Tibial nerve (tissue), 4 donors: ENCODE results near the gene PTRH1.

Experiments
- EP300 ChIP-seq, 2 donors: sonication (generic); formaldehyde crosslinking; IDR thresholded peaks; one replicate each; pipeline ENCODE4 v1.6.1; 2017; ENCODE audit warnings: antibody characterized with exemption in 2 of 2, mild to moderate bottlenecking in 1 of 2
- POLR2A ChIP-seq, 2 donors: fragments of 450-650 bp; IDR thresholded peaks; one replicate each; pipeline ENCODE4 v1.6.1; 2017; ENCODE audit warnings: antibody characterized with exemption in 2 of 2, mild to moderate bottlenecking in 2 of 2, moderate library complexity in 2 of 2
- TF ChIP-seq, protein P1 (sequence below), 5 experiments: fragments of 200-600 bp in 3 of 5; fragments of 450-650 bp in 2 of 5; sonication (generic) in 3 of 5; IDR thresholded peaks; one replicate each; pipeline ENCODE4 v1.5.1; 2016 to 2019; ENCODE audit warnings: antibody characterized with exemption in 5 of 5, mild to moderate bottlenecking in 3 of 5, moderate library complexity in 2 of 5

DNA sequence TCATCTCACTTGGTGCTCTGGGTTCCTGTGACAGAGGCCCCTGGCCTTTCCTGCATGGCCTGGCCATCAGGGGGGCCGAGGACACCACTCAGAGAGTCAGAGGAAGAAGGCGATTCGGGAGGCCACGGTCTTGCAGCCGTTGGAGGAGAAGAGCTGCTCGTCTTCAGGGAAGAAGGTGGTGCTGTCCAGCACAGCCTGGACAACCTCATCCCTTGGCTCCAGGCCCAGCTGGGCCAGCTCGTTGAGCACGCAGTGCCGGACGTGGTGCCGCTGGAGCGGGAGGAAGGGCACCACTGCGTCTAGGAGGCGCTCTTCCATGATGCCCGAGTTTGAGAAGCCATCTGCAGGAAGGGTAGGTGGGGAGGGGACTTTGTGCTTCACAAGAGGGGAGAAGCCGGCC lies 16.5 kb upstream of the PTRH1 start:
- TF ChIP-seq, protein P1, sequence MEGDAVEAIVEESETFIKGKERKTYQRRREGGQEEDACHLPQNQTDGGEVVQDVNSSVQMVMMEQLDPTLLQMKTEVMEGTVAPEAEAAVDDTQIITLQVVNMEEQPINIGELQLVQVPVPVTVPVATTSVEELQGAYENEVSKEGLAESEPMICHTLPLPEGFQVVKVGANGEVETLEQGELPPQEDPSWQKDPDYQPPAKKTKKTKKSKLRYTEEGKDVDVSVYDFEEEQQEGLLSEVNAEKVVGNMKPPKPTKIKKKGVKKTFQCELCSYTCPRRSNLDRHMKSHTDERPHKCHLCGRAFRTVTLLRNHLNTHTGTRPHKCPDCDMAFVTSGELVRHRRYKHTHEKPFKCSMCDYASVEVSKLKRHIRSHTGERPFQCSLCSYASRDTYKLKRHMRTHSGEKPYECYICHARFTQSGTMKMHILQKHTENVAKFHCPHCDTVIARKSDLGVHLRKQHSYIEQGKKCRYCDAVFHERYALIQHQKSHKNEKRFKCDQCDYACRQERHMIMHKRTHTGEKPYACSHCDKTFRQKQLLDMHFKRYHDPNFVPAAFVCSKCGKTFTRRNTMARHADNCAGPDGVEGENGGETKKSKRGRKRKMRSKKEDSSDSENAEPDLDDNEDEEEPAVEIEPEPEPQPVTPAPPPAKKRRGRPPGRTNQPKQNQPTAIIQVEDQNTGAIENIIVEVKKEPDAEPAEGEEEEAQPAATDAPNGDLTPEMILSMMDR (IDR thresholded peaks at IDR 0.05): no peak
- TF ChIP-seq POLR2A (IDR thresholded peaks at IDR 0.05) (no peak), EP300 (IDR thresholded peaks at IDR 0.05) (no peak)
